GM21515 (cell line): ENCODE data around the gene RCSD1.

ENCODE experiments used
- ATAC-seq: cut with Tn5 transposase; IDR thresholded peaks from one replicate; pipeline ENCODE4 v1.9.1; 2021; ENCODE audit not compliant: unreplicated experiment

Gene RCSD1

DNA sequence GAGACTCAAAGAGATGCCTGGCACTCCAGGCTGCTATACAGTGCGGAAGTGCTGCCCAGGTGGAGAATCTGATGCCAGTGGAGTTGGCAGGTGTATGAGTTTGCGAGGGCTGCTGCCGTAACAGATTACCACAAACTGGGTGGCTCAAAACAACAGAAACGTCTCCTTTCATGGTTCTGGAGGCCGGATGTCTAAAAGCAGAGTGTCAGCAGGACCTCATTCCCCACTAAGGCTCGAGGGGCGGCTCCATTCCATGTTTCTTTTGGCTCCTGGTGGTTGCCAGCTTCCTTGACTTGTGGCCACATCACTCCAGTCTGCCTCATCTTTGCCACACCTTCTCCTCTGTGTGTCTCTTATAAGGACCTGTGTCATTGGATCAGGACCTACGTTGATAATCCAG lies 10.0 kb downstream of the RCSD1 start:
- ATAC-seq, result no peak

DNA sequence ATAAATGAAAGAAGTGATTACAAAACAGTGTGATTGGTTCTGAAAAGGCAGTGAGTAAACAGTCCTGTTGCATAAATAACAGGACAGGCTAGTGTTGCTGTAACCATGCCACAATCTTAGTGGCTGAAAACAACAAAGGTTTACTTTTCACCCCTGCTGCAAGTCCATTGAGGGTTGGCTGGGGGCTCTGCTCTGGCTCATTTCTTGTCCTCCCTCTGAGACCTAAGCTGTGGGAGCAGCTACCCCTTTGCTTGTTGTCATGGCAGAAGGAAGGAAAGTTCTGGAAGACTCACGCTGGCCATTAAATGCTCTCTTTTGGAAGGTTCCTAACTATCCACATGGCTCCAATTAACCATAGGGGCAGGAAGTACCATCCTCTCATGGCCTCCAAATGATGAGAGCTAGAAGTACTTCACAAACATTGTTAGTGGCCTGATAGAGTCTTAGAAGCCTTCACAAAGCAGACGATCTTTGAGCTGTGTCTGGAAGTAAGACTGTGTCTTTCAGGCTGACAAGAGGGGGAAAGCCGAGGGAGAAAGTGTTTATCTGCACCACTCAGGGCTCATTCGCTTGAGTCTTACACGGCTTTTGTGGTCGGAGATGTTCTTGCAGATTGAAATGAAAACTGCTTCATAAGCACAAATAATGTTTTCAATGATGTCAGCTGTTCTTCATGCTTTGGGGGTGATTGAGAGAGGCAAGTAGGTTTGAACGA lies 11.9 kb downstream of the RCSD1 start:
- ATAC-seq, result no peak

DNA sequence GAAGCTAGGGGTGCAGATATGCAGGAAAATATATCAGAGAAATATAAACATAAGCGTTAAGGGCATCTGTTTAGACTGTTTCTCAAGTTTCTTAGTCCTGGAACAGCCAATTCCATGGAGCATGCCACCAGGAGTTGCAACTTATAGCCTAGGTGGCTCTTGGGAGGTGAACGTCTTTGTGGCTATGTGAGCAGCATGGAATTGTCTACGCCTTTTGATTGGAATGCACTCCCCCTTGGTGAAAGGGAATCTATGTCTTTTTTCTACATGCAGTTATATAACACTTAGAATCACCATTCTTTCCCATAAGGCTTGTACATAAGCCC lies 12.4 kb downstream of the RCSD1 start:
- no peak for ATAC-seq

DNA sequence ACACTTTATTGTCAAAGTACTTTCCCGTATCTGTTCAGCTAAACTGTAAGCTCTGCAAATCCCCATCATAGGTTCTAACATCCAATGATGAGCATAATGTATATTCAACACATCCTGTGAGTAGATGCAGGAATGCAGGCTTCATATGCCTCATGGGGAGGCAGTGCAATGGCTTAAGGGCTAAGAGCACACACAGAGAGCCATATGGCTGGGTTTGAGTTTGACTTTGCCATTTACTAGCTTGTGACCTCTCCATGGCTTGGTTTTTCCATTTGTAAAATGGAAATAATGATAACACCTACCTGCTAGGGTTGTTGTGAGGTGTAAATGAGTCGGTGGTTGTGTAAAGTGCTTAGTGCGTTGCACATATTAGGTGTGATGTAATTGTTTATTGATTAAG lies 13.4 kb downstream of the RCSD1 start:
- no peak for ATAC-seq

DNA sequence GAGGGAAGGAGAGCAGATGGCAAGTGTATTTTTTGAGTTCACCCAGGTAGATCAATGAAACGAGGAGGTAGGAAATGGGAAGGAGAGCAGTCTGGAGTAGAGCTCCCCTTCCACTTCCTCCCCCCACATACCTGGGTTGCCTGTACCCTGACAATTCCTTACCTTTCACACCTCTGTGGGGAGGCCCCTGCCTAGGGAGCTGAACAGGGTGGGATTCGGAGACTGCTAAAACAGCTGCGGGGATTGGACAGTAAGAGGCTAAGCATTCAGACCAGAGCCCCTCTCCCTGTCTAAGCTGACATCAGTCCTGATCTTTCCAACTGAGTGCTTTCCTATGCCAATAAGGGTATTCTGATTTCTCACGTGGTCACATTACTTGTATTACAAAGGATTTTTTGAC lies 14.5 kb downstream of the RCSD1 start:
- no peak for ATAC-seq

DNA sequence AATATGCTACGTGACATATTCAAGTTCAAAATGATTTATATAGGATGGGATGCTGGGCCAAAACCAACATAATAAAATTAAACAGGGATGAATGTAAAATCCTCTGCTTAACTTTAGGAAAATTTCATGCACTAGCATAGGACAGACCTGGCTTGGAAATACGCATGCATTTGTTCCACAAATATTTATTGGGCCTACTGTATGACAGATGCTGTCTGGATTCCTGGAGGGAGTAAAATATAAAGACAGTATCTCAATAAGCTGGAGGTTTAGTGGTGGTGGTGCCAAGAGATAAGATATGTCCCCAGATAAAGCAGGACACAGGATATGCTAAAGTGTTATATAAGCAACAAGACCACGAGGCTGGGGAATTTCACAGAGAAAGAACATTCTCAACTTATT lies 15.1 kb downstream of the RCSD1 start:
- no peak for ATAC-seq

DNA sequence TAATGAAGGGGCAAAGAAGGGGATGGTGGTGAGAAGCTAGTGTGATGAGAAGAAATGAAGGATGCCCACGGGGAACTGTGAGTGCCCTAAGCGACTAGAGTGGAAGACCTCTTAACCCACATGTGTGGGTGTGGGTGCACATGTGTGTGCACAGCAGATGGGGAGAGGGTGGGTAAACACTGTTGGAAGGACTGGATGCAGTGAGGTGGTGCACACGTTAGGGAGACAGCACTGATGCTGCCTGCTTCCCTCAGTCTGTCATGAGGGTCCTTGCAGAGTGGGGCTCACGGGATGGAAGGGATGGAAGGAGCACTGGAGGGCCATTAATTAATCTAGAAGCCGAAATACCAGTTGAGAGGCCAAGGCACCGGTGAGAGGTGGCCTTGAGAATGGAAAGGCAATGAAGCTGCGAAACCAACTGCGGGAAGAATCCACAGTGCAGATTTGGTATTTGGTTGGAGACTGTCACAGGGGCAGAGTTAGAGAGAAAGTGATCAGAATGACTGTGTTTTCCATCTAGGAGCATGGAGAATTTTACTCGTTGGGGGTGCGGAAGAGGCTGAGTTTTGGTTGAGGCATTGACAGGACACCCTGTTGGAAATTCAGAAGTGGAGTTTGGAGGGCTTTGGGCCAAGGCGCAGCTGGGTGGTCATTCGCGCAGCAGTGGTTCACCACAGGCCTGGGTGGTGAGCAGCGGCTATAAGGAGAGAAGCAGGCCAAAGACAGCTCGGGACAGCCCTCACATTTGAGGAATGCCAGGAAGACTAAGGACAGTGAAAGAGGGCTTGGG lies 15.8 kb downstream of the RCSD1 start:
- no peak for ATAC-seq

DNA sequence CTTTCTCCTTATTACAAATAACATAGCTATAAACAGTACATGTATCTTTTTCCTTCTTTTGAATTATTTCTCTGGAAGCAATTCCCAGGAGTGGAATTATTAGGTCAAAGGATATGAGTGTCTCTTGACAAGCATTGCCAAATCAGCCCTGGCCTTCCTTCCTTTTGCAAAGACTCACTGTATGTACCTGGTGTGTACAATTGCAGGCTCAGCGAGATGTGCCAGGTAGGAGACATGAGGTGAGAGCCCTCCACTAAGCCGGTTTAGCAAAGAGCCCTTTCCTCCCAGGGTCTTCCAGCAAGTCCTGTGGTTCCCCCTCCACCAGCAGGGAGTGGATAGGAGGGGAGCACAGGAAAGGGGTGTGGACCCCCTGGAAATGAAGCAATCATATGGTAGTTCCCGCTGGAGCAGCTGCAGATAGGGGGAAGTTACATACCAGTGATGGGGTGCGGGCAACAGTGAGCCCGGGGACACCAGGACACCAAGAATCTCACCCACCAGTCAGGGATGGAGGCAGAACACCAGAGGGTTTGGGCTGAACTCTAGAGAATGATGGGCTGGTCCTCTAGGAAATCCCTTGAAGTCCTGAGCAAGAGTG lies 18.3 kb downstream of the RCSD1 start:
- ATAC-seq, result no peak

DNA sequence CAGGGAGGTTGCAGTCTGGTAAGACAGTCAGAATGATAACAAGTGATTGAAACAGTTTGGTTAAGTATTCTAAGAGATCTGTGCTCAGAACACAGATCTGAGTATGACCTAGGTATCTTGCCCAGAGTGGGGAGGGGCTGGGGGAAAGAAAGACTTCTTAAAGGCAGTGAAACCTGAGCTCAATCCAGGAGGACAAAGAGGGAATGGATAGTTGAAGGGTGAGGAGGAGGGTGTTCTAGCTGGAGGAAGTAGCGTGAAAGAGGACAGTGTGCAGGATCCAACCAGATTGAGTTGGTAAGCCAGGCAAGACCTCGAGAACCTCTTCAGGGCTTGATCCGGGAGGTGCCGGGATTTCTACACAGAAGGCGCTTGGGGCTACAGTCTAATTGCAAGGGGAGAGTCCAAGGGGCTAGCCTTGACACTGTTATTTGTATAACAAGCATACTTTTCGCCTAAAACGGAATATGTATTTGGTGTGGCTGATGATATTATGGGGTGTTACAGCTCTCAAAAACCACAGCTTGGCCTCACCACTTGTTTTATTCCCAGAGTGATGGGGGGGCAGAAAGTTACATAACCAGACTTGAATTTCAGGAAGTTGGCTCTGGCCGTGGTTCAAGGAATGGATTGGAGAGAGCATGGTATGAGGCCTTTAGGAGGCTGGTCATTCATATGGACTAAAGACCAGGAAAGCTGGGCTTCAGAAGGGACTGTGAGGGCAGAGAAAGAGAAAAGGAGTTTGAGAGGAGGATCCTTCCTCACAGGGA lies 19.1 kb downstream of the RCSD1 start:
- no peak for ATAC-seq

DNA sequence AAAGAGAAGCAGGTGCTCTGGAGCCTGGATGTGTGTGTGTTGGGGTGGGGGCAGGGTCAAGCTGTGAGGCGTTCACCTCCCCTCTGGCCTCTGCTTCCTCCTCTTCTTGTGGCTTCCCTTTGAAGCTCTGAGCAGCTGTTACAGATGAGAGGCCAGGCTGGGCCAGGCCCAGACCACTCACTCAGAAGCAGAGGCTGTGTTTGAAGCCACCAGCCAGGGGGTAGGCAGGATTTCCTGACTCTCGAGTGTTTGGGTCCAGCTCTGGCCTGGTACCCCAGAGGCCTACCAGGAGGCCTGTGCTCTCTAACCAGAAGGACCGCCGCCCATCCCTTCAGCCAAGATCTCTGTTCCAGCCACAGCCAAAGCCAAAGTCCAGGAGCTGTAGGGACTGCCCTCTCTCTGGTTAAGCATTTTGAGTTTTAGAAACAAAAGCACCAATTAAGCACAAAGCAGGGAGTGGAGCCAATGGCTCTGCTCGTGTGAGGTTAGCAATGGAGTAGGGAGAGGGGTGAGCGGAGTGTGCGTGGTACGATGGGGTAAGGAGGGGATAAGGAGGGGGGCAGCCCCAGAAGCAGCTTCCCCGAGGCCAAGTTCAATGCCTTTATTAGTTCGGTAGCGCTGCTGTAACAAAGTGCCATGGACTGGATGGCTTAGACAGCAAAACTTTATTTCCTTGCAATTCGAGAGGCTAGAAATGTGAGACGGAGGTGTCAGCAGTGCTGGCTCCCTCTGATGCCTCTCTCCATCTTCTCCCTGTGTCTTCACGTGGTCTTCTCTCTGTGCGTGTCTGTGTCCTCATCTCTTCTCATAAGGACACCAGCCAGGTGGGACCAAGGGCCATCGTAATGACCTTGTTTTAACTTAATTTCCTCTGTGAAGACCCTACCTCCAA lies 20.5 kb downstream of the RCSD1 start:
- no peak for ATAC-seq

DNA sequence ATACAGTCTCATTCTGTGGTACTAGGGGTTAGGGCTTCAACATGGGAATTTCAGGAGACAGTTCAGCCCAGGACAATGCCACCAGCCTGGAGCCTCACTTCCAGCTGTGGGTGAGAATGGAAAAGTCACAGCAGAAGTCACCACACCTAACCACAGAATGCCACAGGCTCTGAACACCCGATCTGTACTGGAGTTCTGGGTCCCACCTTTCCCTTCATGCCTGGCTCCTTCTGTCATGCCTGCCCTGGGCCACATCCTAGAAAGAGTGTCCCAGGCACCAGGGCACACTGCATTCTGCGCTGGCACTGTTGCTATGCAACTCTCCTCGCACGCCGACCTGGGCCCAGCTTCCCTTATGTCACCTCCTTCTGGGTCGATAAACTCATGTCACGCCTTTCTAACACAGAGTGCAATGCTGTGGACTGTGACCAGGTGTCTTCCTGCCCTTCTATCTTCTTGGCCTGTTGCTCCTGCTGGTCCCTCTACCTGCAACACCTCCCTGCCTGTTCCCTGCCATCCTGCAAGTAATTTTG lies 21.2 kb downstream of the RCSD1 start:
- no peak for ATAC-seq

DNA sequence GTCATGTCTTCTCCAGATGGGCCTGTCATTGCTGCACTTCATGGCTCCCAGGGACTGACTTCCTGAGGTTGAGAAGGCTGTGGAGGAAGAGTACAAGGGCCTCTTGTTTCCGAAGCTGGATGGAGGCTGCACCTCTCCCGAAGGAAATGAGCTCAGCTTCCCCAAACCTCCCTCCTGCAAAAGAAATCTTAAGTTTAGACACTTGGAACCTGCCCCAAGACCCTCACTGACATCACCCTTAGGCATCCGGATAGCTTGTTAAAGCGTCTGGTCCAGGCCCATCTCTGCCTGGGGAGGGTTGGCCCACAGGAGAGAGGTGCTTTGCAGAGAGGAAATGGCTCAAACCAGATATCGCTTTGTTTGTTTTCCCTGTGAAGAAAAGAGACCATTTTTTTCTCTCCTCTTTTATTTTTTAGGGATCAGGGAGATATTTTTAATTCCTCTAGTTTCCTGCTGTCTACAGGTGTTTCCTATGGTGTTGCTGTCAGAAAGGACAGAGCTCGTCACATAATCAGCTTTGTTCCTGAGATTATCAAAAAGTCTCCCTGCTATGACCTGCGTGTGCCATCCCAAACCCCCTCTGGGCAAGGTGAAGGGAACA lies 25.0 kb downstream of the RCSD1 start:
- ATAC-seq, result no peak

DNA sequence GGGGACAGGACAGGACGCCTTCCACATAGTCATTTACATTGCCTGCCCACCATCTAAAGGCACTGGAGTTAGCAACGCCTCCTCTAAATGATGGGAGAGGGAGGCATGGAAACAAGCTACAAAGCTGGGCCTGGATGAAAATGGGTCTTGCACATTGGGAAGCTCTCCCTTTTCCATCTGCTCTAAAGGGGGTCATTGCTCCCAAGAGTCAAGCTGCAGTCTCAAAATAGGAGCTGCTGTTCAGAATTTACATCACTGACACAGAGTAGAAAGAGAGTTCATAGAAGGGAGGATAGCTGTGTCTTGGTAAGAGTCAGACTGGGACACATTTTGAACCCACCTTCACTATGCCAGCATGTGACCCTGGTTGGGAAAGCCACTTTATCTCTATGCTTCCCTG lies 26.6 kb downstream of the RCSD1 start:
- ATAC-seq, result no peak

DNA sequence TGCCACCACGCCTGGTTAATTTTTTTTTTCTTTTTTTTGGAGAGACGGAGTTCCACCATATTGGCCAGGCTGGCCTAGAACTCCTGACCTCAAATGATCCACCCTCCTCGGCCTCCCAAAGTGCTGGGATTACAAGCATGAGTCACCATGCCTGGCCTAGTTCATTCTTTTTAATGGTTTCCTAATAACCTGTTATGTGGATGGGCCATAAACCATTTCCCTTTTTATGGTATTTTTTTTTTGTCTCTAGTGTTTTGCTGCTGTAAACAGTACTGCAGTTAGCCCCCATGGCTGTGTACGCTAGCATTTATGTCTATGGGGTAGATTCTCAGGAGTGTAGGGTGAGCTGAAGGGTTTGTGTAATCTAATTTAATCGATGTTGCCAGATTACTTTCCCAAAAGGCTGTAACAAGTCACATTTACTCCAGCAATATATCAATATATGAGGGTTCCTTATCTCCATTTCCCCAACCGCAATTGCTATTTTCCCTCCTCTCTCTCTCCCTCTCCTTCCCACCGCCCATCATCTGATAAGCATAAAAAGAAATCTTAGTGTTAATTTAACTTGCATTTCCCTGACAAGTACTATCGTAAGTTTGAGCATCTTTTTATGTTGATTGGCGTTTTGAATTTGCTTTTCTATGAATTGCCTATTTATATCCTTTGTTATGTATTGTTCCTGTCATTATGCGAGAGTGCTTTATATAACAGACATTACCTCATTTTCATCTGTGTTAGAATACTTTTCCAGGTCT lies 28.7 kb downstream of the RCSD1 start:
- no peak for ATAC-seq

DNA sequence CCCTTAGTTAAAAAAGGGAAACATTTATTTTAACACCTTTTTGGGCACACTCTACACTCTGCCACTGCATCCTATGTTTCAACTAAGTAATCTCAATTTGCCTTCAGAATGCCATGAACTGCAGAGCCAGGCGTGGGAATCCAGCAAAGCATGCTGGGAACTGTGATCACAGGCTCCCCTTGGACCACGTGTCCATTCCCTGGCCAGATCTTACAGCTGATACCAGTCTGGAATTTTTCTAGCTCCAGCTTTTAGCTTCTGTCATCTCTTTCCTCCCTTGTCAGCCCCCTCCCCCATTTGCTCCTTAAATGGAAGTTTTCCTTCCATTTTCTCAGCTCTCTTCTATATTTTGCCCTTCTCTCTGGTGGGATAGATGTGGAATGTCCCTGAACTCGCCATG lies 29.4 kb downstream of the RCSD1 start:
- ATAC-seq, result no peak

DNA sequence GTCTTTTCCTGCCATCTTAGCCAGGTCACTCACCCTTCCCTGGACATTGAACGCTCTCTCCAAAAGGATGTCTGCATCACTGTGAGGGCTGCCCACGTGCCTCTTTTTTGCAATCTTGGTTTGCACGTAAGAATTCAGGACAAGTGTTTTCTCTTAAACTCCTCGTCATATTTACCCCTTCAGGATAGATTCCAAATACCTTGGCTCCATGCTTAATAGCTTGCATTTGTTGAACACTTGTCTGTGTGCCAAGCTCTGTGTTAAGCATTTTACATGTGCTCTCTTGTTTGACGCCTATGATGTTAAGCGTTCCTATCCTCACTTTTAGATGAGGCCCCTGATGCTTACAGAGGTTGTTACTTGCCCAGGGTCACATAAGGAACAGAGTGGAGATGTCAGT lies 29.8 kb downstream of the RCSD1 start:
- ATAC-seq, result no peak

DNA sequence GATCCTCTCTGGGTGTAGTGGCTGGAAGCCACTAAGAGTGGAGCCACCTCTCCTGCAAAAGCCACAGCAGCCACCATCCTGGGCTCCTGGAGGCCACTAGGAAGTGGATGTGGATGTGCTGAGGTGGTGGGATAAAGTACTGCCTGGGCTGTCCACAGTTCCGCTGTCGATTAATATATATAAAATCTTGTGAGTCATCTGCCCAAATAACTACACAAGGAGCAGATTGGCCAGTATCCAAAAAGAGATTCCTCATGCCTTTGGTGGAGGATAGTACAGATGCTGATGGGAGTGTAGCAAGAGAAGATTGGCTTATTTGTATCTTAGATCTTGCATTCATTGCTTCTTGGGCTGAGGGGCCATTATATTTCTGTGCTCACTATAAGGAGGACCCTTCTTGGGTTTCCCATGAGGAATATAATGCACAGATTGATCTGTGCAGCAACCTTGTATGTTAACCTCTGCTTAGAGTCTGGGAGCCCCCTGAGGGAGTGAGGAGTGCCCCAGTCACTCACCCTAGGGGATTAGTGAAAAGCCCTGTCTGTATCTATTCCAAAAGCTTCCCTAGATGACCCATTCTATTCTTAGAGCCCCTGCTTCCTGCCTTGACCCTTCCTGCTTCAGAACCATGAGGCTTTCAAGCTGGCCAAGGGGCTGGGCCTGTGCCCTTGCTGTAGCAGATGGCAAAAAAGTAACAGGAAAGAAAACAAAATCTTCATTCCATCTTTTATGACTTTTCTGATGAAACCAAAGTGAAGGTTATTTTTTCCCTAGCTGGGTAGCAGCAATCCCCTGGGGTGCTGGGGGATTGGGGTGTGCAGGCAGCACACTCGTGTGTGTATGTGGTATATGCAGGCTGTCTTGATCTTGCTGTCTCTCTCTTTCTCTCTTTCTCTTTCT lies 31.7 kb downstream of the RCSD1 start:
- ATAC-seq, result no peak
